GM10266 (cell line): ENCODE results near the gene EFCAB5.
"Not testable (repeated sequence)": the region's sequence is repeated elsewhere in the genome, so short reads cannot be mapped to it uniquely, and the experiment has no call there.

Source experiments
- DNase-seq: peaks from one replicate; pipeline ENCODE4 v3.0.0; 2012; ENCODE audit errors: extremely low spot score
- CTCF ChIP-seq: IDR thresholded peaks from 2 replicates; pipeline ENCODE4 v1.5.1; 2012; ENCODE audit warnings: mild to moderate bottlenecking, low read depth; ENCODE audit not compliant: control insufficient read depth, insufficient read depth; ENCODE audit errors: missing control alignments

The EFCAB5 gene

DNA sequence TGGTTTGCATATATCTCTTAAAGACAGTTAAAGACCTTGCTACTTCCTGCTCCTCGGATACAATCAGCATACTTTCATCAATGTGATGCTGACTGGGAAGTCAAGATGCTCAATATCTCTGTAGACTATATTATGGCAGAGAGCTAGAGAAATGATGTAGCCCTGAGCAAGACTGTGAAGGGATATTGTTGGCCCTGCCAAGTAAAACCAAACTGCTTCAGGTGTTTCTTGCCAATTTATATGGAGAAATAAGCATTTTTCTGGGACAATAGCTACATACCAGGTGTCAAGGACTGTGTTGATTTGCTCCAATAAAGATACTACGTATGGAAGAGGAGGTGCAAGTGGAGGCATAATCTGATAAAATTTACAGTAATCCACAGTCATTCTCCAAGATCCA is 4.7 kb upstream of the EFCAB5 start:
- no peak for TF ChIP-seq CTCF
- DNase-seq = no peak

DNA sequence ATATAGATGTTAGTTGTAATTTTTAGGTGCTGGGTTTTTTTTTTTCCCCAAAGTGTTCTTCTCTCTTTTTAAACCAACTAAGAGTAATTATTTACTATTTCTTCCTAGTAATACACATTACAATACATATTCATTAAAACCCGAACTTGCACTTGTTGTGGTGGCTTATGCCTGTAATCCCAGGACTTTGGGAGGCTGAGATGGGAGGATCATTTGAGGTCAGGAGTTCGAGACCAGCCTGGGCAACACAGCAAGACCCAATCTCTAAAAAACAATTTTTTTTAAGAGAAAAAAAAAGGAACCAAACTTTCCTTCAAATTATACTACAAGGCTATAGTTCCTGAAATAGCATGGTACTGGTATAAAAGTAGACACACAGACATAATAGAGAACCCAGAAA is 3.8 kb downstream of the EFCAB5 start:
- no peak for TF ChIP-seq CTCF
- no peak for DNase-seq

DNA sequence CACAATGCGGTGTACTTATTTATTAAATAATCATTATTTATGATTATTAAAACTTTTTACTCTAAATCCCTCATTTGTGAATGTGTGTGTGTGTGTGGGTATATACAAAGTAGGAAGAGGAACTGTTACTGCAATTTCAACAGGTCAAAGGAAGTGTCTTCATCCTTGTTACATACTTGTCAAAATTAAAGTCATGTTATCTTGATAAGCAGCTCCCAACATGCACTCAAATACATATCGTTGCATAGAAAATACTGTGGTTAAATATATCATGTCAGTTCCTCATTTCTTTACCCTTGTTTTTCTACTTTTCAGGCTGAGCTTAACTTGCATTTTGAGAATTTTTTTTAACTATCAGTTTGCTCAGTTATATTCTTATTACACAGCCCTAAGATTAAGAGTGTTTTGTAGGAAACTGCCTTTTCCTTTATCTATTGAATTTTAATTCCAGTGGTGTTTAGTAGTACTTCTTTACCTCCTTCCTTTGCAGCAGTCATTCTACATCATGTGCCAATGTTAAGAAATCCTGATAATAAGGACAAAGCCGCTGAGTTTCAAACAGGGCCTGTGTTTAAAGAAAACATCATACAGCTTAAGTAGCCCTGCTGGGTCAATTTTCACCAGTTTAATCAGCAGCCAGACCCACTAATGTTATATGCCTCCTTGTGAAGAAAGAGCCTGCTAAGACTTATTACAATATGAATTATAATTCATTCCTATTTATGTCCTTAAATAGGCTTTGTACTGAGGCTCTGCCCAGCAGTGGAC is 7.2 kb downstream of the EFCAB5 start:
- no peak for DNase-seq
- no peak for TF ChIP-seq CTCF

DNA sequence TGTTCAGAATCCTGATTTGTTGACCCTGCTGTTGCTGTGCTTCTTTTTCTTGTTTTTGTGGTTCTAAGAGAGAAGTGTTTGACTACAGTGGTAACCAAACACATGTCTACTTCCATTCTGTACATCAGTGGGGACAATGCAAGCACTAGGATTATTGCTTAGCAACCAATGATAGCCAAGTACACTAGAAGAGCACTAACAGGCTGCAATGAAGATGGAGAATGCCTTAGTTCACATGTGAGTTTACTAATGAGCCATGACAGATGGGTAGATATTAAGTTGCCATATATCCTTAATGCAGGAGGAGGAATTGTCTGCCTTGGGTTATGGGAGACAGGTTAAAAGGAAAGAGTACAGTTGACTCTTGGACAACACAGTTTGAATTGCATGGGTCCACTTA is 8.3 kb downstream of the EFCAB5 start:
- no peak for DNase-seq
- no peak for TF ChIP-seq CTCF

DNA sequence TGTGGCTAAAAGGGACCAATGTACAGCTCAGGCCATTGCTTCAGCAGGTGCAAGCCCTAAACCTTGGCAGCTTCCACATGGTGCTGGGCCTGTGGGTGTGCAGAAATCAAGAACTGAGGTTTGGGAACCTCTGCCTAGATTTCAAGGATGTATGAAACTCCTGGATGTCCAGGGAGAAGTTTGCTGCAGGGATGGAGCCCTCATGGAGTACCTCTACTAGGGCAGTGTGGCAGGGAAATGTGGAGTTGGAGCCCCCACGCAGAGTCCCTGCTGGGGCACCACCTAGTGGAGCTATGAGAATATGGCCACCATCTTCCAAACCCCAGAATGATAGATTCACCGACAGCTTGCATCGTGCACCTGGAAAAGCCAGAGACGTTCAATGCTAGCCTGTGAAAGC is 13.0 kb downstream of the EFCAB5 start:
- no peak for TF ChIP-seq CTCF
- DNase-seq = no peak

DNA sequence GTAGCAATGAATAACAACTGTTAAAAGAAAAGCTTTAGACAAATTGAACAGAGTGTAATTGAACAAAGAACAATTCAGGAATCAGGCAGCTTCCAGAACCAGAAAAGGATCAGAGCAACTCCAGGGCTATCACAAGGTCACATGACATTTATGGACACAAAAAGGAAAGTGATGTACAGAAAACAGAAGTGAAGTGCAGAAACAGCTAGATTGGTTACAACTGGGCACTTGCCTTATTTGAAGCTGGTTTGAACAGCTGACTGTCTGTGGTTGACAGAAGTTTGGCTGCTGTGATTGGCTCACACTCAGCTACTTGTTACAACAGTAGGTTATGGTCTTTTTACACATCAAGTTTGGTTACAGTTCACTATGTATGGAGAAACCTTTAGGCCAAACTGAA is 14.8 kb downstream of the EFCAB5 start:
- TF ChIP-seq CTCF = no peak
- no peak for DNase-seq

GRCh38 chr17:29957488-29957887 is 16.1 kb downstream of the EFCAB5 start:
- DNase-seq = not testable (repeated sequence)

- no peak for TF ChIP-seq CTCF
- no peak for DNase-seq
These were observed 17.7 kb downstream of the EFCAB5 start for GRCh38 chr17:29958947-29959657.
